Rectal smooth muscle tissue (tissue), 1 donor: ENCODE data around the gene FIBP.
A peak's percentile ranks its signal among the peaks of the same experiment; 100 is the strongest.

Experiments used
- H3K27ac ChIP-seq: one replicate; pipeline ENCODE4 v1.7.0; 2013; ENCODE audit warnings: low read depth, low read length, inconsistent platforms
- H3K27me3 ChIP-seq: one replicate; pipeline ENCODE4 v1.7.0; 2013; ENCODE audit warnings: low read length; ENCODE audit not compliant: control insufficient read depth, insufficient read depth
- H3K36me3 ChIP-seq: one replicate; pipeline ENCODE4 v1.7.0; 2013; ENCODE audit warnings: low read length; ENCODE audit not compliant: control insufficient read depth, insufficient read depth
- H3K4me1 ChIP-seq: one replicate; pipeline ENCODE4 v1.7.0; 2013; ENCODE audit warnings: low read length; ENCODE audit not compliant: control insufficient read depth, insufficient read depth
- H3K4me3 ChIP-seq: one replicate; pipeline ENCODE4 v1.7.0; 2013; ENCODE audit warnings: low read length
- H3K9ac ChIP-seq: one replicate; pipeline ENCODE4 v1.7.0; 2013; ENCODE audit warnings: low read length

The FIBP gene

GRCh38 chr11:65883786-65884715 lies 4.2 kb downstream of the FIBP start:
- H3K36me3 ChIP-seq, result peaks cover 21% of the 10 kb centered on the region
- no peak overlapping the region for H3K27ac ChIP-seq
- H3K4me1 ChIP-seq, result peaks cover 6% of the 10 kb centered on the region
- no peak overlapping the region for H3K9ac ChIP-seq
- H3K4me3 ChIP-seq, result no peak overlapping the region
- no peaks in the 10 kb centered on the region for H3K27me3 ChIP-seq

DNA sequence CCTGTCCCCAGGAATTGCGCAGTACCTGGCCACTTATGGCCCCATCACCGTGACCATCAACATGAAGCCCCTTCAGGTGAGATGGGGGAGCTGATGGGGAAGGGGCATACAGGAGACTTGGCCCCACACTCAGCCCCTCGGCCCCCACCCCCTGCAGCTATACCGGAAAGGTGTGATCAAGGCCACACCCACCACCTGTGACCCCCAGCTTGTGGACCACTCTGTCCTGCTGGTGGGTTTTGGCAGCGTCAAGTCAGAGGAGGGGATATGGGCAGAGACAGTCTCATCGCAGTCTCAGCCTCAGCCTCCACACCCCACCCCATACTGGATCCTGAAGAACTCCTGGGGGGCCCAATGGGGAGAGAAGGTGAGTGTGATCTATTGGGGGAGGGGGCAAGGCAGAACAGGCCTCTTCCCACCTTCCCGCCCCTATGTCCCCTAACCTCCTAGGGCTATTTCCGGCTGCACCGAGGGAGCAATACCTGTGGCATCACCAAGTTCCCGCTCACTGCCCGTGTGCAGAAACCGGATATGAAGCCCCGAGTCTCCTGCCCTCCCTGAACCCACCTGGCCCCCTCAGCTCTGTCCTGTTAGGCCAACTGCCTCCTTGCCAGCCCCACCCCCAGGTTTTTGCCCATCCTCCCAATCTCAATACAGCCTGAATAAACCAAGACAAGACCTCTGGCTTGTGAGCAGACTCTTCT lies 5.1 kb downstream of the FIBP start:
- no peak overlapping the region for H3K4me3 ChIP-seq
- no peak overlapping the region for H3K9ac ChIP-seq
- no peaks in the 10 kb centered on the region for H3K27me3 ChIP-seq
- peaks cover 6% of the 10 kb centered on the region for H3K4me1 ChIP-seq
- H3K36me3 ChIP-seq, result peaks cover 21% of the 10 kb centered on the region
- H3K27ac ChIP-seq, result no peak overlapping the region

DNA sequence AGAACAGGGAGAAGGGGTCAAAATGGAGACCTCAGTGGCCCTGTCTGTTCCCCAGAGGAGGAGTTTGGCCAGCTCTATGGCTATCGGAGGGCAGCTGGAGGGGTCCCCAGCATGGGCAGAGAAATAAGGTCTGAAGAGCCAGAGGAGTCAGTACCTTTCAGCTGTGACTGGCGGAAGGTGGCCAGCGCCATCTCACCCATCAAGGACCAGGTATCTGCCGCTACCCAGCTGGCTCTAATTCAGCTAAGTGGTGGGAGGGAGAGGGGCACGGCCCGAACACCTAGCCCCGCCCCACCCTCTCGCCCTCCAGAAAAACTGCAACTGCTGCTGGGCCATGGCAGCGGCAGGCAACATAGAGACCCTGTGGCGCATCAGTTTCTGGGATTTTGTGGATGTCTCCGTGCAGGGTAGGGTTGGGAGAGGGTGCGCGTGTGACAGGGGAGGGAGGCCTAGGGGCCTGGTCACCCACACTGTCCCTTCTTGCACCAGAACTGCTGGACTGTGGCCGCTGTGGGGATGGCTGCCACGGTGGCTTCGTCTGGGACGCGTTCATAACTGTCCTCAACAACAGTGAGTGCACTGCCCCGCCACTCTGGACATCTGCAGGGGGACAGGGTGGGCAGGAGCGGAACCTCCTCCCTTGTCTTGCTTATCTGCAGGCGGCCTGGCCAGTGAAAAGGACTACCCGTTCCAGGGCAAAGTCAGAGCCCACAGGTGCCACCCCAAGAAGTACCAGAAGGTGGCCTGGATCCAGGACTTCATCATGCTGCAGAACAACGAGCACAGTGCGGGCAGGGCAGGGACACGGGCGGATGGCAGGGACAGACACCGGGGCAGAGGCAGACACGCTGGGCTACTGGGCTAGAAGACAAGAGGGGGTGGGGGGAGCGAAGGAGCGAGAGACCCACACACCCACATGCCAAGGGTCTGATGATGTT lies 5.9 kb downstream of the FIBP start:
- H3K4me1 ChIP-seq, result peaks cover 1% of the 10 kb centered on the region
- H3K4me3 ChIP-seq, result no peak overlapping the region
- H3K9ac ChIP-seq, result no peak overlapping the region
- H3K36me3 ChIP-seq, result peaks cover 21% of the 10 kb centered on the region
- no peaks in the 10 kb centered on the region for H3K27me3 ChIP-seq
- no peak overlapping the region for H3K27ac ChIP-seq

DNA sequence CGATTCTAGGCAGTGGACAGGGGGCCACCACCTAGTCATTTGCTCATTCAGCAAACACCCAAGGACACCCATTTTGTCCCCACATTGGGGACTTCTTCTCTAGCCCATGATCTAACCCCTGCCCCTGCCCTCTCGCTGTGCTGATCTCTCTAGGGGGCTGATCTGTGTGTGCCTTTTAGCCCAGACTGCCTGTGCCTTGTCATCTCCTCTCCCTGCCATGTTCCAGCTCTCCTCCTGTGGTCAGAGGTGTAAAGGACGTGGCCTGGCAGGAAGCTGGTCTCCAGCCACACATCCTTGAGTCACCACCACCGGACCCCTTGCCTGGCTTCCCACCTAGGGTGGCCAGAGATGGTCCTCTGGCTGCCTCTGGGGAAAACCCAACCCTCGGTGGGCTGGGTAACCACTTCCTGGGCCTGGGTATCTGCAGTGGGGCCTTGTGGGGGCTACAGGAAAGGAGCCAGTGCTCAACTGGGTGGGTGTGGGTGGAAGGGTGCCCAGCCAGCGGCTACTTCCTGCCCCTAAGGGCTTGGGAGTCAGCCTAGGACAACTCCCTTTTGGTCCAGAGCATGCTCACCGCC lies 7.3 kb downstream of the FIBP start:
- H3K4me1 ChIP-seq, result no peaks in the 10 kb centered on the region
- H3K4me3 ChIP-seq, result no peak overlapping the region
- no peak overlapping the region for H3K9ac ChIP-seq
- peaks cover 17% of the 10 kb centered on the region for H3K36me3 ChIP-seq
- no peak overlapping the region for H3K27ac ChIP-seq
- H3K27me3 ChIP-seq, result no peaks in the 10 kb centered on the region

GRCh38 chr11:65880027-65880426 lies 8.2 kb downstream of the FIBP start:
- peaks cover 14% of the 10 kb centered on the region for H3K36me3 ChIP-seq
- H3K27ac ChIP-seq, result no peak overlapping the region
- no peak overlapping the region for H3K4me3 ChIP-seq
- no peaks in the 10 kb centered on the region for H3K27me3 ChIP-seq
- no peak overlapping the region for H3K9ac ChIP-seq
- no peaks in the 10 kb centered on the region for H3K4me1 ChIP-seq

- H3K4me1 ChIP-seq, result no peaks in the 10 kb centered on the region
- H3K36me3 ChIP-seq, result peaks cover 14% of the 10 kb centered on the region
- H3K4me3 ChIP-seq, result no peak within 1 kb of the TSS
- H3K9ac ChIP-seq, result no peak within 1 kb of the TSS
- H3K27ac ChIP-seq, result no peak within 1 kb of the TSS
- no peaks in the 10 kb centered on the region for H3K27me3 ChIP-seq
Observed at GRCh38 chr11:65879617-65880016, 8.7 kb downstream of the FIBP start, which contains the start of gene CTSW. TSS of gene CTSW (plus strand) at chr11:65879837. CDS start at chr11:65879855, 18 bp downstream.

- peaks cover 8% of the 10 kb centered on the region for H3K4me1 ChIP-seq
- peak overlapping the region; percentile 80 for H3K9ac ChIP-seq
- no peaks in the 10 kb centered on the region for H3K27me3 ChIP-seq
- peak overlapping the region; percentile 93 for H3K27ac ChIP-seq
- peaks cover 5% of the 10 kb centered on the region for H3K36me3 ChIP-seq
- H3K4me3 ChIP-seq, result peak overlapping the region; percentile 89
Observed at GRCh38 chr11:65873318-65874156, 14.7 kb downstream of the FIBP start.

GRCh38 chr11:65872586-65873317 lies 15.5 kb downstream of the FIBP start, which contains the start of gene EFEMP2:
TSS of gene EFEMP2 (minus strand) at chr11:65872800. CDS start at chr11:65872354, 446 bp downstream.
- Histone ChIP-seq H3K4me3 (peak within 1 kb of the TSS; percentile 89), H3K9ac (peak within 1 kb of the TSS; percentile 80), H3K27ac (peak within 1 kb of the TSS; percentile 93)

DNA sequence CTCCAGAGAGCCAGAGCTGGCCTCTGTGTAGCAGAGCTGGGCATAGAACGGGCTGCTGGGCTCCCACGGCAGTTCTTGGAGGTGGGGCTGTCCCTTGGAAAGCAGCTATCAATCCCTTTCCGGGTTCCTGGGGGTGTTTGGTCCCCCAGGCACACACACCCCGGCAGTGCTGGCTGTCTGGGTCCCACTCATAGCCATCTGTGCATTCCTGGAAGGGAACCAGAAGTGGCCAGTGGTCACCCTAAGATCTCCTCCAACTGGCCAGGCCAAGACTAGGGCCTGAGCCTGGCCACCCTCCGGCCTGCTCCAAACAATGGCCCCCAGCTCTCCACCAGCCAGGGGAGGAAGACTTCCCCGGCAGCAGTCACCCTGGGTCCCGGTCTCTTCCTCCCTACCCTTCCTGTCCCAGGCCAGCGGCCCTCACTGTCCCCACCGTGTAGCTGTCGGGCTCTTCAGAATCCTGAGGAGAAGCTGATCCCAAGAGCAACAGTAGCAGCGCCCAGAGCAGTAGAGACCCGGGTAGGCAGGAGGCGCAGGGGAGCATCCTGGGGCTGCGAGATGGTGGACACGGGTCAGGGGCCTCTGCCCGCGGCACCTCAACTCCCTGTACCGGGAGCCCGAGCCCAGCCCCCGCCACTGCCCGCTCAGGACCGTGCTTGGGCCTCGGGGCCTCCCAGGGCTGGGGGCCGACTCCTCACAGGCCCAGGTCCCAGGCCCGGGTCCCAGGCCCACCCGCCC lies 16.3 kb downstream of the FIBP start:
- H3K4me3 ChIP-seq, result peak overlapping the region; percentile 68
- H3K27me3 ChIP-seq, result no peaks in the 10 kb centered on the region
- peak overlapping the region; percentile 39 for H3K9ac ChIP-seq
- peak overlapping the region; percentile 93 for H3K27ac ChIP-seq
- peaks cover 8% of the 10 kb centered on the region for H3K4me1 ChIP-seq
- peaks cover 5% of the 10 kb centered on the region for H3K36me3 ChIP-seq

More at GRCh38 chr11:65872586-65873317, 15.5 kb downstream of the FIBP start, which contains the start of gene EFEMP2:
- Histone ChIP-seq H3K27me3 (no peaks in the 10 kb centered on the region), H3K36me3 (peaks cover 5% of the 10 kb centered on the region), H3K4me1 (peaks cover 8% of the 10 kb centered on the region)
